Smooth muscle cell of the pulmonary artery (primary cell): ENCODE data around the gene NOM1. TPM values are rescaled to one million over a fixed set of nuclear protein-coding genes. Genes with fewer than 3 reads are reported as not detected.

Experiments used
- total RNA-seq: library from RNA; depleted of rRNA; stranded (reverse); fragments of >200 nt; gene quantifications from 2 replicates; pipeline ENCODE4 v1.2.3, GENCODE V29; 2014

NOM1 gene
- total RNA-seq, result 14.3 and 20.7 TPM in 2 replicates

DNA sequence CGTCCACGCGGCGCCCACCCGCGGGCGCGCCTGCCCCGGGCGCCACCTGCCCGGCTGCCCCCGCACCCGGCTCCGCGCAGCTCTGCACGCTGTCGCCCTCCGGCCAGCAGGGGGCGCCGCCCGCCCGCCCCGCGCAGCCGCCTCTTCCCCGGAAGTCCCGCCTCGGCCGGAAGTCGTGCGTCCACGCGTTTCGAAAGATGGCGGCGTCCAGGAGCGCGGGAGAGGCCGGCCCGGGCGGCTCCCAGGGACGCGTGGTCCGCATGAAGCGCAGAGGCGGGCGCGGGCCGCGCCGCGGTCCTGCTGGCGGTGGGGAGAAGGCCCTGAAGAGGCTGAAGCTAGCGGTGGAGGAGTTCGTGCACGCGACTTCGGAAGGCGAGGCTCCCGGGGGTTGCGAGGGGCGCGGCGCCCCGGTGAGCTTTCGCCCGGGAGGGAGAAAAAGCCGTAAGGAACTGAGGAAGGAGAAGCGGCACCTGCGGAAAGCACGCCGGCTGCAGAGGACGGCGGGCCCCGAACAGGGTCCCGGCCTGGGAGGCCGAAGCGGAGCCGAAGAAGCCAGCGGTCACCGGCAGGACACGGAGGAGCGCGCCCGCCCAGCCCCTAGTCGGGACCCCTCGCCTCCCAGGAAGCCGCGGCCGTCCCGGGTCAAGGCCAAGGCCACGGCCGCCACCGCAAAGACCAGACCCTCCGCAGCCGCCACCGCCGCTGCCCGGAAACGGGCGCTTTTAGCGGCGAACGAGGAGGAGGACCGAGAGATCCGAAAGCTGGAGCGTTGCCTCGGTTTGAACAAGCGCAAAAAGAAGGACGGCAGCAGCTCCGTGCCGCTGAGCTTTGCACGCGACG lies at the start of gene NOM1:
TSS of gene NOM1 (plus strand) at position 172 of the 840 bp plus-strand sequence. CDS start at position 198, 26 bp downstream.

GRCh38 chr7:157010588-157011332 lies 61.2 kb downstream of the NOM1 start, which contains the start of gene MNX1:
Gene MNX1, minus strand, starts transcription at chr7:157010663. Its CDS starts 313 bp downstream, at chr7:157010350.

Other genes starting within 250 kb of the NOM1 start
- gene LMBR1, start 56.5 kb upstream of the NOM1 start, total RNA-seq, result 56.6 and 57.6 TPM in 2 replicates
- gene MNX1, start 61.0 kb downstream of the NOM1 start, total RNA-seq, result not detected in 2 replicates
- gene UBE3C, start 189.2 kb downstream of the NOM1 start, total RNA-seq, result 89.1 and 97.4 TPM in 2 replicates